Body of pancreas (tissue), 4 donors: ENCODE results near the gene ETV5.
"Not testable (repeated sequence)": the region's sequence is repeated elsewhere in the genome, so short reads cannot be mapped to it uniquely, and the experiment has no call there.

Experiments
- CTCF ChIP-seq, 7 experiments: fragments of 450-650 bp in 4 of 7; fragments of 200-600 bp in 3 of 7; sonication (generic) in 3 of 7; IDR thresholded peaks; one replicate each; pipeline ENCODE4 v1.5.1; 2016 to 2019; ENCODE audit warnings: antibody characterized with exemption in 7 of 7
- POLR2A ChIP-seq, 3 donors: fragments of 450-650 bp; IDR thresholded peaks; one replicate each; pipeline ENCODE4 v1.6.1; 2016; ENCODE audit warnings: antibody characterized with exemption in 3 of 3, mild to moderate bottlenecking in 2 of 3

DNA sequence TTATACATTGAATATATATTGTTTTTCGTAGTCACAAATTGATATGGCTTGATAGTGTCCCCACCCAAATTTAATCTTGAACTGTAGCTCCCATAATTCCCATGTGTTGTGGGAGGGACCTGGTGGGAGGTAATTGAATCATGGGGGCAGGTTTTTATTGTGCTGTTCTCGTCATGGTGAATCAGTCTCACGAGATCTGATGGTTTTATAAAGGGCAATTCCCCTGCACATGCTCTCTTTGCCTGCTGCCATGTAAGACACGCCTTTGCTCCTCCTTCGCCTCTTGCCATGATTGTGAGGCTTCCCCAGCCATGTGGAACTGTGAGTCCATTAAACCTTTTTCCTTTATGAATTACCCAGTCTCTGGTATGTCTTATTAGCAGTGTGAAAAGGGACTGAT, 82.9 kb downstream of the ETV5 start:
- not testable (repeated sequence) for TF ChIP-seq CTCF, POLR2A (IDR thresholded peaks at IDR 0.05)
